Lower leg skin (tissue), 3 donors: ENCODE measurements around the gene BTBD18.

ENCODE experiments used
- POLR2A ChIP-seq, 2 donors: fragments of 450-650 bp; IDR thresholded peaks; one replicate each; pipeline ENCODE4 v1.6.1; 2016 to 2017; ENCODE audit warnings: antibody characterized with exemption in 2 of 2, mild to moderate bottlenecking in 1 of 2, moderate library complexity in 1 of 2
- TF ChIP-seq, protein P1 (sequence below), 3 donors: fragments of 450-650 bp; IDR thresholded peaks; one replicate each; pipeline ENCODE4 v1.5.1; 2016; ENCODE audit warnings: antibody characterized with exemption in 3 of 3, mild to moderate bottlenecking in 3 of 3, moderate library complexity in 2 of 3

DNA sequence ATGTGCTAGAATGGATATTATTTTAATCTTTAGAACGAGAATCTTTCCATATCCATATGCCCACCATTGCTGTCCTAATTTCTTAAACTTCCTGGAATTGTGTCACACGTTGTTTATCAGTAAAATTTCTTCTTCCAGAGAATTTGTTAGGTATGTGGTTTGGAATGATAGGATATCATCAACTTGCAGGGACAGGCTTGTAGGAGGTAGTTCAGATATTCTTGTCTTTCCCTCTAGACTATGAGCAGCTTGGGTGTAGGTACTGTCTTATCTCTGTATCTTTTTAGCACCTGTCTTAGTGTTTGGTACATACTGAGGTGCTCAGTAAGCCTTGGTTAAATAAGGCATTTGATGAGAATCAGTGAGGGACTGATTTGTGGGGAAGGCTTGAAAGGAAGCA, 13.4 kb upstream of the BTBD18 start:
- TF ChIP-seq, protein P1, sequence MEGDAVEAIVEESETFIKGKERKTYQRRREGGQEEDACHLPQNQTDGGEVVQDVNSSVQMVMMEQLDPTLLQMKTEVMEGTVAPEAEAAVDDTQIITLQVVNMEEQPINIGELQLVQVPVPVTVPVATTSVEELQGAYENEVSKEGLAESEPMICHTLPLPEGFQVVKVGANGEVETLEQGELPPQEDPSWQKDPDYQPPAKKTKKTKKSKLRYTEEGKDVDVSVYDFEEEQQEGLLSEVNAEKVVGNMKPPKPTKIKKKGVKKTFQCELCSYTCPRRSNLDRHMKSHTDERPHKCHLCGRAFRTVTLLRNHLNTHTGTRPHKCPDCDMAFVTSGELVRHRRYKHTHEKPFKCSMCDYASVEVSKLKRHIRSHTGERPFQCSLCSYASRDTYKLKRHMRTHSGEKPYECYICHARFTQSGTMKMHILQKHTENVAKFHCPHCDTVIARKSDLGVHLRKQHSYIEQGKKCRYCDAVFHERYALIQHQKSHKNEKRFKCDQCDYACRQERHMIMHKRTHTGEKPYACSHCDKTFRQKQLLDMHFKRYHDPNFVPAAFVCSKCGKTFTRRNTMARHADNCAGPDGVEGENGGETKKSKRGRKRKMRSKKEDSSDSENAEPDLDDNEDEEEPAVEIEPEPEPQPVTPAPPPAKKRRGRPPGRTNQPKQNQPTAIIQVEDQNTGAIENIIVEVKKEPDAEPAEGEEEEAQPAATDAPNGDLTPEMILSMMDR (IDR thresholded peaks at IDR 0.05): no peak
- TF ChIP-seq POLR2A (IDR thresholded peaks at IDR 0.05): no peak
